Measurements from ENCODE around the gene PRAMEF6.
"Not testable (repeated sequence)": the region's sequence is repeated elsewhere in the genome, so short reads cannot be mapped to it uniquely, and the experiment has no call there.

Gene PRAMEF6

DNA sequence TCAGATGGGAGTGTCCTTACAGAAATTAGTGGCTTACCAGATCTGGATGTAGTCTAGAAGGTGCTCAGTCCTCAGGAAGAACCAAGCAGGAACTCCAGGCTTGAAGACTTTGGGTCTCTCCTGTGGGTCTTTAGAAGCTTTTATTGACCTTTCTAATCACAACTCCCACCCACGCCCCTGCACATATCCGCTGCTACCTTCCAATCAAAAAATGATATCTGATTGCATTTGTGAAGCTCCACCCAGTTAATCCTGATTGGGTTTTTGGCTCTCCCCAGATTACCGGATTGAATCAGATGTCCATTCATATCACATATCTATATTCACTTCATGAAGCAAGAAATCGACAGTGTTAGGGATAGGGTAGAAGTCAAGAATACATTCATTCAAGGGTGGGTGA is at the start of gene PRAMEF6:
Gene PRAMEF6 (minus strand): TSS at position 101 of the 400 bp plus-strand sequence. CDS start 5,062 bp downstream, outside the sequence.
- DNase-seq, result not testable (repeated sequence)

GRCh38 chr1:12924368-12924767 is 23.0 kb downstream of the PRAMEF6 start:
- DNase-seq, result not testable (repeated sequence)

DNA sequence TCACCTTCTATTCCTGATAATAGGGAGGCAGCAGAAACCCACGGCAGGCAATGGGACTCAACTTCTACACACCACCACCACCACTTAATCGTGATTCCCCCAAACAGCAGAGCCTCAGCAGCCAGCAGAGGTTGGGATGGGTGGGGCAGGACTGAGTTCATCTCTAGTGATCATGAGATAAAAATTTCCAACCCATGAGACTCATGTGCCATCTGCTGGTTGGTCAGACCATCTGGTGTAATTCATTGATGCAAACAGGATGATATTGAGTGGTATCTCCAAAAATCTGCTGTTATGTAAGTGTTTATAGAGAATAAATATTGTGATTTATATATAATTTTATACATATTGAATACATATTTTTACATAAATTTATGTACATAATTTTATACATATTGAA is 25.6 kb downstream of the PRAMEF6 start:
- DNase-seq, result not testable (repeated sequence)

GRCh38 chr1:12916310-12916709 is 31.1 kb downstream of the PRAMEF6 start, which contains the start of gene PRAMEF7:
PRAMEF7 (plus strand) TSS chr1:12916610; CDS start chr1:12917693, 1,083 bp downstream.
- not testable (repeated sequence) for DNase-seq

DNA sequence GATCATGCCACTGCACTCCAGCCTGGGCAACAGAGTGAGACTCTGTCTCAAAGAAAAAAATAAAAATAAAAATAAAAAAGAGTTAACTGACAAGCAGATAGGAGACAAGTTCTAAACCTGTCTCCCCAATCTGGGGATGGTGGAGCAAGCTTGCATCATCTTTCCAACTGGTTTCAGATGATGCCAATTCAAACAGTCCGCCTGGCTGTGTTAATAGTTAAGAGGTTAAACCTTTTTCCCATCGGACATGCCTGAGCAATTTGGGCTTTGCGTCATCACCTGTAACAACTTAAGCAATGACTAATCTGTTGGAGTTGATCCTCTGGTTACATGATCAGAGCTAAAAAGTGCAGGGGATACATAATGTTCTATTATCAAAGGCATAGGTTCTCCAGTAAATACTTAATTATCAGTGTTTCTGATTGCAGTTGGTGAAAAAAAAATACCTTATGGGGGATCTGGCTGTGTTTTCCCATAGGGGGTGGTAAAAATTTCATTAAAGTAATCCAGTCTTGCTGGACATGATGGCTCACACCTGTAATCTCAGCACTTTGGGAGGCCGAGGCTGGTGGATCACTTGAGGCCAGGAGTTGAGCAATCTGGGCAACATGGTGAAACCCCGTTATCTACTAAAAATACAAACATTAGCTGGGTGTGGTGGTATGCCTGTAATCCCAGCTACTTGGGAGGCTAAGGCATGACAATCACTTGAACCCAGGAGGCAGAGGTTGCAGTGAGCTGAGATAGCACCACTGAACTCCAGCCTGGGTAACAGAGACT is 43.4 kb downstream of the PRAMEF6 start:
- DNase-seq, result not testable (repeated sequence)

DNA sequence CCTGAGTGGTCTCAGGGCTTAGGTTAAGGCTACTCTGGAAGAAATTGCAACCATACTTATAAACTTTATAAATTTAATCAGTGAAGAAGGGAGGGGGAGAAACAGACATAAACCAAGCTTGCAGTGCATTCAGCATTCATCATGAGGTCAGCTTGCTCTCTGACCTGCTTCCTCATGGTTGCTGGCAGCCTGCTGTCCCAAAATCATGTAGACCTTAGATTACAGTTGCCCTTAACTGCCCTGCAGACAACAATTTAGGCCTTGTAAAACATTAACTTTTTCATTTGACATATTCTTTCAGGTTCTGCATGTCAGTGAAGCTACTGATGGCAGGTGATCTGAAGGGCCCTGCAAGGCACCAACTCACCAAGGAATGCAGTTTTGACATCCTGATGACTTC is 48.2 kb downstream of the PRAMEF6 start:
- not testable (repeated sequence) for DNase-seq

GRCh38 chr1:12898170-12898569 is 49.2 kb downstream of the PRAMEF6 start, which contains the start of gene PRAMEF10:
PRAMEF10 (minus strand) TSS chr1:12898270; CDS start chr1:12895847, 2,423 bp downstream.
- not testable (repeated sequence) for DNase-seq

Data from NCI-H510A (cell line).